Right atrium auricular region (tissue), 2 donors: ENCODE data around the gene NOL6. TPM values are rescaled to one million over a fixed set of nuclear protein-coding genes. Genes with fewer than 3 reads are reported as not detected.

Experiments used
- DNase-seq: peaks from one replicate; pipeline ENCODE4 v3.0.0-alpha.2; 2019; ENCODE audit warnings: low spot score
- H3K27ac ChIP-seq, 2 donors: fragments of 200-600 bp; sonication (generic); 1 replicate in 1 of 2; 2 replicates in 1 of 2; pipeline ENCODE4 v1.5.1; 2016 to 2019
- H3K27me3 ChIP-seq, 2 donors: fragments of 200-600 bp; sonication (generic); one replicate each; pipeline versions ENCODE4 v1.5.1 to v1.6.0; 2017 to 2019
- H3K36me3 ChIP-seq: fragments of 200-600 bp; sonication (generic); one replicate; pipeline ENCODE4 v1.5.1; 2016
- H3K4me1 ChIP-seq, 2 donors: fragments of 200-600 bp; sonication (generic); one replicate each; pipeline versions ENCODE4 v1.5.1 to v1.6.0; 2017 to 2019
- H3K4me3 ChIP-seq, 2 donors: fragments of 200-600 bp; sonication (generic); 1 replicate in 1 of 2; 2 replicates in 1 of 2; pipeline ENCODE4 v1.5.1; 2017 to 2019; ENCODE audit warnings: mild to moderate bottlenecking in 1 of 2, moderate library complexity in 1 of 2
- H3K9me3 ChIP-seq, 2 donors: fragments of 200-600 bp; sonication (generic); one replicate each; pipeline ENCODE4 v1.5.1; 2019
- total RNA-seq, 2 donors: library from RNA; depleted of rRNA; stranded (reverse); fragments of >200 nt; gene quantifications; one replicate each; pipeline ENCODE4 v1.1.0, GENCODE V29; 2016
- TF ChIP-seq, protein P1 (sequence below), 2 donors: fragments of 200-600 bp; sonication (generic); IDR thresholded peaks; one replicate each; pipeline ENCODE4 v1.5.1; 2019; ENCODE audit warnings: antibody characterized with exemption in 2 of 2

The NOL6 gene
- total RNA-seq, 2 donors from 2014 or later, result 12.5 to 16.1 TPM

DNA sequence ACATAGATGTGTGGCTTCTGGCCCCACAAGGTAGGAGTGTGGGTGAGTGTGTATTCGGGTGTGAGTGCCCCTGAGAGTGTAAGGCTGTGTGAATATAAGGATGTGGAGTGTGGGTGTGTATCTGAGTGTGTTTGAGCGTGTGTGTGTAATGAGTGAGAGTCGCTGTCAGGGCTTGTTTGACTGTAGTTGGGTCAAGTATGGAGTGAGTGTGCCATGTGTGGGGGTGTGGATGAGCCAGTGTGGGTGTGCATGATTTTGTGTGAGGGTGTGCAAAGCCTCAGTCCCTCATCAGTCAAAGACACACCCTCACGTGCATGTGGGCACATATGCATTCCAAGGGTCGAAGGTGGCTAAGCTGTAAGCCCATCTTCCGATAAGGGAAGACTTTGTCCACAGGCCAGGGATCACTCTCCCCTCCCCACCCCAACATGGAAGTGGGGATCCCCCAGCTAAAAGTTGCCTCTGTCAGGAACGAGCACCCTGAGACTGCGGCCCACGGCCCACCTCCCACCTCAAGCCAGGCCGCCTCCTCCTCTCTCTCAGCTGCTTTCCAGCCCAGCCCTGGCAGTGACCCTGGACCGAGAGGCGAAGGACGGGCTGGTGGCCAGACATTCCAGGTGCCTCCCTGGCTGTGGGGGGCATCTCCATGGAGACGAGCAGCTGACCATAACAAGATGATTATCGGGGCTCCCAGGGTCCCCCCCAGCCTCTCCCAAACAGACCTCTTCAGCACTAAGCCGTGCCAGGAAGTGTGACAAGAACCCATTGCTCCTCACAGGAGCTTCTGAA, 39.2 kb downstream of the NOL6 start:
- TF ChIP-seq, protein P1, sequence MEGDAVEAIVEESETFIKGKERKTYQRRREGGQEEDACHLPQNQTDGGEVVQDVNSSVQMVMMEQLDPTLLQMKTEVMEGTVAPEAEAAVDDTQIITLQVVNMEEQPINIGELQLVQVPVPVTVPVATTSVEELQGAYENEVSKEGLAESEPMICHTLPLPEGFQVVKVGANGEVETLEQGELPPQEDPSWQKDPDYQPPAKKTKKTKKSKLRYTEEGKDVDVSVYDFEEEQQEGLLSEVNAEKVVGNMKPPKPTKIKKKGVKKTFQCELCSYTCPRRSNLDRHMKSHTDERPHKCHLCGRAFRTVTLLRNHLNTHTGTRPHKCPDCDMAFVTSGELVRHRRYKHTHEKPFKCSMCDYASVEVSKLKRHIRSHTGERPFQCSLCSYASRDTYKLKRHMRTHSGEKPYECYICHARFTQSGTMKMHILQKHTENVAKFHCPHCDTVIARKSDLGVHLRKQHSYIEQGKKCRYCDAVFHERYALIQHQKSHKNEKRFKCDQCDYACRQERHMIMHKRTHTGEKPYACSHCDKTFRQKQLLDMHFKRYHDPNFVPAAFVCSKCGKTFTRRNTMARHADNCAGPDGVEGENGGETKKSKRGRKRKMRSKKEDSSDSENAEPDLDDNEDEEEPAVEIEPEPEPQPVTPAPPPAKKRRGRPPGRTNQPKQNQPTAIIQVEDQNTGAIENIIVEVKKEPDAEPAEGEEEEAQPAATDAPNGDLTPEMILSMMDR (IDR thresholded peaks at IDR 0.05), result no peak
- no peak overlapping the region for H3K27ac ChIP-seq
- no peaks in the 10 kb centered on the region for H3K36me3 ChIP-seq
- H3K4me1 ChIP-seq, result peaks cover 0 to 29% of the 10 kb centered on the region in 2 donors
- no peaks in the 10 kb centered on the region for H3K27me3 ChIP-seq
- DNase-seq, result no peak
- H3K4me3 ChIP-seq, result no peak overlapping the region
- H3K9me3 ChIP-seq, result no peaks in the 10 kb centered on the region

DNA sequence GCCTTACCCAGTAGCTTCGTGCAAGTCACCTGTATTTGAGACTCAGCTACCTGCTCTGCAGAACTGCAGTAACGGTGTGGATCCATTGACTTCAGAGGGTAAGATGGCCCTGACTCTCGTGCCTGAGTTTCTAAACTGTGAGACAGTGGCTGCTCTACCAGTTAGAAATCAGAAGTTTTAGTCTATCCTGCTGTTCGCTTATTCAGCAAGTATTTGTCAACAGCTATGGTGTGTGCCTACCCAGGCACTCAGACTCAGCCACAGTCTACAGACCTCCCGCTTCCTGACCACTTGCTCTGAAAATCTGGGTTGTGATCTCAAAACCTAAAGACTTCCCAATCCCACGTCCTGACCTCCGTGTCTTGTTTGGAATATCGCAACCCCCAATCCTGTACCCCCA, 39.9 kb downstream of the NOL6 start:
- Histone ChIP-seq H3K9me3 (no peaks in the 10 kb centered on the region), H3K4me1 (peaks cover 0 to 25% of the 10 kb centered on the region in 2 donors), H3K27me3 (no peaks in the 10 kb centered on the region), H3K27ac (no peak overlapping the region), H3K4me3 (no peak overlapping the region), H3K36me3 (no peaks in the 10 kb centered on the region)
- TF ChIP-seq, protein P1 (IDR thresholded peaks at IDR 0.05), result no peak
- no peak for DNase-seq

DNA sequence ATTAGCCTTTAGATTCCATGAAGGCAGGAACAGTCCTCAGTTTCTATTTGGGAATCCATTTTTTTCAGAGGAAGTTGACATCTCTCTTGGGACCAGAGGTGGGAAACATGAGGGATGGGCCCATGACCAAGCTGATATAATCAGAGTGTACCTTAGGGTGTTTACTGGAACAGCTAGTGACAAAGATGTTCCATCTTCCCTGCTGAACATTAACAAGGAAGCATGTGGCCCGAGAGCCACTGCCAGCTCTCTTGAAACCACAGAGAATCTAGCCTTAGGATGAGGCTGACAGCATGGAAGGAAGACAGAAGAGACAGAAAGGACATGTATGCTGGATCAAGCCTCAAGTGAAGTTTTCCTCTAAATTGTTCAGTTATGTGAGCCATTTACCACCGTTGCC, 42.3 kb downstream of the NOL6 start:
- DNase-seq, result no peak
- H3K27me3 ChIP-seq, result no peaks in the 10 kb centered on the region
- peaks cover 0 to 14% of the 10 kb centered on the region in 2 donors for H3K4me1 ChIP-seq
- H3K4me3 ChIP-seq, result no peak overlapping the region
- H3K36me3 ChIP-seq, result no peaks in the 10 kb centered on the region
- TF ChIP-seq, protein P1 (IDR thresholded peaks at IDR 0.05), result no peak
- H3K9me3 ChIP-seq, result no peaks in the 10 kb centered on the region
- H3K27ac ChIP-seq, result no peak overlapping the region

DNA sequence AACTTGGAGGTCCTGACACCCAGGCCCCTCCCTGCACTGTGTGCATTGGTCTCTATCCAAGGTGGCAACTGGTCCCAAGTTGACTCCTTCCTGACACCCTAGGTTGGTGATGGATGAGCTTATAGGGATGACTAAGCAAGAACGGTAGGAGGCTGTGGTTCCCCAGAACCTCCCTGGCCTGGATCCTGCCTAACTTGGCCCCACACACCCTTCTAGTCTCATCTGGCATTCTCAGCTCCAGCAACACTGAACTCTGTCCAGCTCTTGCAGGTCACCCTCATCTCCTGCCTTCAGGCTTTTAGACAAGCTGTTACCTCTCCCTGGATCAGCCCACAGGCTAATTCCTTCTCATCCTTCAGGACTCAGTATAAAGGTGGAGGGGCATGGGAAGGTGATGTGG, 42.8 kb downstream of the NOL6 start:
- TF ChIP-seq, protein P1 (IDR thresholded peaks at IDR 0.05), result no peak
- DNase-seq, result no peak
- Histone ChIP-seq H3K4me3 (no peak overlapping the region), H3K9me3 (no peaks in the 10 kb centered on the region), H3K27me3 (no peaks in the 10 kb centered on the region), H3K4me1 (peaks cover 0 to 11% of the 10 kb centered on the region in 2 donors), H3K27ac (no peak overlapping the region), H3K36me3 (no peaks in the 10 kb centered on the region)

DNA sequence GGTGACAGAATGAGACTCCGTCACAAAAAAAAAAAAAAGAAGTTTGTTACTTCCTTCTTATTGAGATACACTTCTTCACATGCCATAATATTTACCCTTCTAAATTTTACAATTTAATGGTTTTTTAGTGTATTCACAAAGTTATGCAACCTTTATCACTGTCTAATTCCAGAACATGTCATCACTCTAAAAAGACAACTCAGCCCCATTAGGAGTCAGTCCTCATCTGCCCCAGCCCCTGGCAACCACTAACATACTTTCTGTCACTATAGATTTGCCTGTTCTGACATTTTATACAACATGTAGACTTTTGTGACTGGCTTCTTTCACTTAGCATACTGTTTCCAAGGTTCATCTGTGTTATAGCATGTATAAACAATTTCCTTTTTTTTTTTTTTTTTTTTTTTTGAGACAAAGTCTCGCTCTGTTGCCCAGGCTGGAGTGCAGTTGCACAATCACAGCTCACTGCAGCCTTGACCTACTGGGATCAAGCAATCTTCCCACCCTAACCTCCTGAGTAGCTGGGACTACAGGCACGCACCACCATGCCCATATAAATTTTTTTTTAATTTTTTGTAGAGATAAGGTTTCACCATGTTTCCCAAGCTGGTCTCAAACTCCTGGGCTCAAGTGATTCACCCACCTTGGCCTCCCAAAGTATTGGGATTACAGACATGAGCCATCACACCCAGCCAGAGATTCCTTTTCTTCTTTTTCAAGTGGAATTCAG, 44.3 kb downstream of the NOL6 start:
- peaks cover 0 to 11% of the 10 kb centered on the region in 2 donors for H3K4me1 ChIP-seq
- H3K27me3 ChIP-seq, result no peaks in the 10 kb centered on the region
- no peak overlapping the region for H3K4me3 ChIP-seq
- no peaks in the 10 kb centered on the region for H3K36me3 ChIP-seq
- TF ChIP-seq, protein P1 (IDR thresholded peaks at IDR 0.05), result no peak
- H3K9me3 ChIP-seq, result no peaks in the 10 kb centered on the region
- DNase-seq, result no peak
- H3K27ac ChIP-seq, result no peak overlapping the region
